Endothelial cell (in vitro differentiated cells): ENCODE data around the gene RASL10B. TPM values are rescaled to one million over a fixed set of nuclear protein-coding genes. Genes with fewer than 3 reads are reported as not detected.
A peak's percentile ranks its signal among the peaks of the same experiment; 100 is the strongest.

Experiments
- DNase-seq: peaks from one replicate; pipeline ENCODE4 v3.0.0; 2021; ENCODE audit warnings: low spot score
- H3K27ac Mint-ChIP-seq: one replicate; pipeline ENCODE4 v1.8.0; 2021; ENCODE audit warnings: mixed read lengths, inconsistent platforms; ENCODE audit not compliant: unreplicated experiment
- H3K27me3 Mint-ChIP-seq: one replicate; pipeline ENCODE4 v1.8.0; 2021; ENCODE audit warnings: mild to moderate bottlenecking, moderate library complexity, mixed read lengths, inconsistent platforms; ENCODE audit not compliant: unreplicated experiment
- H3K36me3 Mint-ChIP-seq: one replicate; pipeline ENCODE4 v1.8.0; 2021; ENCODE audit warnings: mild to moderate bottlenecking, low read depth, mixed read lengths, inconsistent platforms; ENCODE audit not compliant: unreplicated experiment
- H3K4me1 Mint-ChIP-seq: one replicate; pipeline ENCODE4 v1.8.0; 2021; ENCODE audit warnings: mild to moderate bottlenecking, mixed read lengths, inconsistent platforms; ENCODE audit not compliant: unreplicated experiment
- H3K4me3 Mint-ChIP-seq: one replicate; pipeline ENCODE4 v1.8.0; 2021; ENCODE audit warnings: mild to moderate bottlenecking, mixed read lengths, inconsistent platforms; ENCODE audit not compliant: unreplicated experiment
- H3K9me3 Mint-ChIP-seq: one replicate; pipeline ENCODE4 v1.8.0; 2021; ENCODE audit warnings: mixed read lengths, inconsistent platforms; ENCODE audit not compliant: unreplicated experiment
- total RNA-seq: library from RNA; stranded (reverse); fragmentation: NEBNext Ultra II Directional; extraction: Animal tissue kit (Norgen Biotek cat#: 25700); gene quantifications from one replicate; pipeline ENCODE4 v1.2.1, GENCODE V29; 2021; ENCODE audit not compliant: unreplicated experiment
- TF ChIP-seq, protein P1 (sequence below): fragments of 200-600 bp; sonication (generic); IDR thresholded peaks from one replicate; pipeline ENCODE4 v1.5.0; 2021; ENCODE audit warnings: antibody characterized with exemption; ENCODE audit not compliant: unreplicated experiment

The RASL10B gene
- total RNA-seq, 1 donor from 2014 or later: 1.7 TPM

DNA sequence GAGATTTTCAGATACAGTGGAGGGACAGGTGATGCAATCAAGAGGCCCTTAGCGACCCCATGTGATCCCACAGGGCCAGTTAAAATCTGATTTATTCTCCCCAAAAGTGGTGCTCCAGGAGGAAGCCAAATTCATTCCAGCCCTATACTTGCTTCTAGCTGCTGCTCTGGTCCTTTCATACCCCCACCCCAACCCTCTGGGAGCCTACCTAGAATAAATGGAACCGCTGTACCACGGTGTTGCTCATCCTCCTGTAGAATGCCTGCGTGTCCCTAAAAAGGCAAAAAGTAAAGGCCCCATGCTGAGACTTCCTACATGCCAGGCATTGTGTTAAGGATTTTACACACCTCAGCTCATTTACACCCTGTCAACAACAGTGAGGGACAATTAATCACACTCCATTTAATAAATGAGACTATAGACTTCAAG, 2.0 kb upstream of the RASL10B start:
- H3K27me3 Mint-ChIP-seq: peaks cover 10% of the 10 kb centered on the region
- H3K4me1 Mint-ChIP-seq: peaks cover 9% of the 10 kb centered on the region
- no peak for DNase-seq
- TF ChIP-seq, protein P1, sequence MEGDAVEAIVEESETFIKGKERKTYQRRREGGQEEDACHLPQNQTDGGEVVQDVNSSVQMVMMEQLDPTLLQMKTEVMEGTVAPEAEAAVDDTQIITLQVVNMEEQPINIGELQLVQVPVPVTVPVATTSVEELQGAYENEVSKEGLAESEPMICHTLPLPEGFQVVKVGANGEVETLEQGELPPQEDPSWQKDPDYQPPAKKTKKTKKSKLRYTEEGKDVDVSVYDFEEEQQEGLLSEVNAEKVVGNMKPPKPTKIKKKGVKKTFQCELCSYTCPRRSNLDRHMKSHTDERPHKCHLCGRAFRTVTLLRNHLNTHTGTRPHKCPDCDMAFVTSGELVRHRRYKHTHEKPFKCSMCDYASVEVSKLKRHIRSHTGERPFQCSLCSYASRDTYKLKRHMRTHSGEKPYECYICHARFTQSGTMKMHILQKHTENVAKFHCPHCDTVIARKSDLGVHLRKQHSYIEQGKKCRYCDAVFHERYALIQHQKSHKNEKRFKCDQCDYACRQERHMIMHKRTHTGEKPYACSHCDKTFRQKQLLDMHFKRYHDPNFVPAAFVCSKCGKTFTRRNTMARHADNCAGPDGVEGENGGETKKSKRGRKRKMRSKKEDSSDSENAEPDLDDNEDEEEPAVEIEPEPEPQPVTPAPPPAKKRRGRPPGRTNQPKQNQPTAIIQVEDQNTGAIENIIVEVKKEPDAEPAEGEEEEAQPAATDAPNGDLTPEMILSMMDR: no peak
- no peak overlapping the region for H3K27ac Mint-ChIP-seq
- H3K36me3 Mint-ChIP-seq: peaks cover 14% of the 10 kb centered on the region
- no peaks in the 10 kb centered on the region for H3K9me3 Mint-ChIP-seq
- H3K4me3 Mint-ChIP-seq: no peak overlapping the region

DNA sequence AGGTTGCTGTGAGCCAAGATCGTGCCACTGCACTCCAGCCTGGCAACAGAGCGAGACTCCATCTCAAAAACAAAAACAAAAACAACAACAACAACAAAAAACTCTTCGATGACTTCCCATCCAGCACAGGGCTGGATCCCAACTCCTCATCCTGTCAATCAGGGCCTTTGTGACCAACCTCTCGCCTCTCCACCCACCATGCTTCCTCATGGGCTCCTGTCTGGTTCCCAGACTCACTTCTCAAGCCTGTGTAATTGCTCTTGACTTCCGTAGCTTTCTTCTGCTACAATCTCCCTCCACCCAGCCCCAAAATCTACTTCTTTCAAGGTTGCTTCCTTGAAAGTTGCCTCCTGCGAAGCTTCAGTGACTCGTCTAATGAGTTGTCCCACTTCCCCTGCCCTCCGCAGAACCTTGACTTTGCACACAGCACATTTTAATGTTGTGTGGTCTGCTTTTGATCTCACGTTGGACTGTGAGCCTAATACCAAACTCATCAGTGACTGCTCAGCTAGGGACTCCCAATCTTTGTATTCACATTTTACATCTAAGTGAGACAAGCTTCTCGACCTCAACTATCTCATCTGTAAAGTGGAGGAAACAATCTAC, 936 bp upstream of the RASL10B start:
- TF ChIP-seq, protein P1: no peak
- no peak overlapping the region for H3K27ac Mint-ChIP-seq
- H3K9me3 Mint-ChIP-seq: no peaks in the 10 kb centered on the region
- no peak for DNase-seq
- peaks cover 11% of the 10 kb centered on the region for H3K27me3 Mint-ChIP-seq
- peak overlapping the region; percentile 82 for H3K4me3 Mint-ChIP-seq
- peaks cover 9% of the 10 kb centered on the region for H3K4me1 Mint-ChIP-seq
- H3K36me3 Mint-ChIP-seq: peaks cover 13% of the 10 kb centered on the region

DNA sequence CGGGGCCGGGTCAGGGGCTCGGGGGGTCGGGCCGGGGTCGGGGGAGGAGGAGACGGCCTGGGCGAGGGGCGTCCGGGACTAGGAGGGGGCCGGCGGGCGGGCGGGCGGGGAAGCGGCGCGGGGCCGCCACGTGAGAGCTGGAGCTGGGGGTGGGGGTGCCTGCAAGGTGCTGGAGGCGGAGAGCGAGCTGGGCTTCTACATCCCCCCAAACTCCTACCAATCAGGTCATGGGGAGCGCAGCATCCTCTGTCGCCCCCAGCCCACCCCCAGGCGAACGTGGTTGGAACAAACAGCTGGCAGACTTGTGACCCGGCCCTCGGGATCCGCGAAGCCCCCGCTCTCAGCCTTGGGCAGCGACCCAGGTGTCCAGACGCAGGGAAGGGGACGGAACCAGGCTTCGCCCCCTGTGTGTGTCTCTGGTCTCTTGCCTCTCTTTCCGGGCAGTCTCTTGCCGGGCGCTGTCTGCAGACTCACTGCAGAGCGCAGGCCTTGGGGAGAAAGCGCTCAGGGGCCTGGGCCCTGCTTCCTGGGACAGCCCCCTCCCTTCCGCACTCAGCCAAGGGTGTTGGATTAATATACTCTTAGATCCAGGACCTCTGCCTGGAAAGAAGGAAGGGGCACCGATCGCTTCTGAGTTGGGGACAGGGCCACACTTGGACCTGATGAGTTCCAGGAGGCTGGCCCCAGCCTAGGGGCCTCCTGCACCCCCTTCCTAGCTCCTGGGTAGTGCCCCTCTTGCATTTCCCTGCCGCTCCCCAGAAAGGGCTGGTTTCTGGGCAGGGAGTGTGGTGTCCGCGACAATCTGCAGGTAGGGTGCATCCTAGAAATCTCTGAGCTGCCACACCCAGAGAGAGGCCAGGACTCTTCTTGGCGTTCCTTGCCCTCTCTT, 722 bp downstream of the RASL10B start:
- peaks cover 9% of the 10 kb centered on the region for H3K4me1 Mint-ChIP-seq
- no peaks in the 10 kb centered on the region for H3K9me3 Mint-ChIP-seq
- H3K27ac Mint-ChIP-seq: no peak overlapping the region
- peaks cover 9% of the 10 kb centered on the region for H3K36me3 Mint-ChIP-seq
- H3K4me3 Mint-ChIP-seq: peak overlapping the region; percentile 87
- peaks cover 12% of the 10 kb centered on the region for H3K27me3 Mint-ChIP-seq
- no peak for DNase-seq
- TF ChIP-seq, protein P1: no peak

DNA sequence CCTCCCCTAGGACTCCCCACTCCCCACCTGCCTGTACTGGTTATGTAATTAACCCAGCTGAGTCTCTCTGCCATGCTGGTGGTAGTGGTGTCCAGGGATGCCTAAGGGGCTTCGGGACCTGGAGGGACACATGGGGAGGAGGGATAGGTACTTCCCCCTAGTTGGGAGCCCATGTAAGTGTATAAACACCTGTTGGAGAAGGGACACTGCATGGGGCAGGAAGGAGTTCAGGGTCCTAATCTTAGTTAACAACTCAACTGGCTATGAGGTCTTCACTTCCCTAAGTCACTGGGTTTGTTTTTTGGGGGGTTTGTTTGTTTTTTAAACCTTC, 1.3 kb downstream of the RASL10B start:
- H3K36me3 Mint-ChIP-seq: peaks cover 6% of the 10 kb centered on the region
- no peak for DNase-seq
- peaks cover 9% of the 10 kb centered on the region for H3K4me1 Mint-ChIP-seq
- peak overlapping the region; percentile 31 for H3K4me3 Mint-ChIP-seq
- peaks cover 12% of the 10 kb centered on the region for H3K27me3 Mint-ChIP-seq
- H3K27ac Mint-ChIP-seq: no peak overlapping the region
- TF ChIP-seq, protein P1: no peak
- no peaks in the 10 kb centered on the region for H3K9me3 Mint-ChIP-seq

DNA sequence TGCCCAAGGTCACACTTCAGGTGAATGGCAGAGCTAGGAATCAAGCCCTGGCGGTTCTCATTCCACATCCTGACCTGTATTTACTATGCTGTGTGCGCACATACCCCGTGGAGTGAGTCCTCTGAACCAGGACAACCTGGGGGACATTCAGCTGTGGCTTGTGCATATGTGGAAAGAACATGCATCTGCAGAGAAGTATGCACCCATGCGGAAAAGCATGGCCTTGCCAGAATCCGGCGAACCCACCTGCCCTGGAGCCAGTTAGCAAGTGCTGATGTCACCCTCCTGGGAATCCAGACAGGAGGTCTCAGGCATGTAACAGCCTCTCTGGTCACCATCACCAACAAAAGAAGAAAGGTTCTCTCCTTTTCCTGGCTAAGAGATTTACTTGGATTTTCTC, 1.9 kb downstream of the RASL10B start:
- Mint-ChIP-seq H3K9me3 (no peaks in the 10 kb centered on the region), H3K36me3 (peaks cover 4% of the 10 kb centered on the region), H3K4me3 (no peak overlapping the region), H3K27me3 (peaks cover 12% of the 10 kb centered on the region), H3K27ac (no peak overlapping the region), H3K4me1 (peaks cover 9% of the 10 kb centered on the region)
- DNase-seq: no peak
- TF ChIP-seq, protein P1: no peak
